ENCODE results near the gene LZIC. TPM values are rescaled to one million over a fixed set of nuclear protein-coding genes. Genes with fewer than 3 reads are reported as not detected.

The LZIC gene
- polyA plus RNA-seq, 1 of the 3 experiments (the other 2 are of a cell fraction): 9.6 TPM

DNA sequence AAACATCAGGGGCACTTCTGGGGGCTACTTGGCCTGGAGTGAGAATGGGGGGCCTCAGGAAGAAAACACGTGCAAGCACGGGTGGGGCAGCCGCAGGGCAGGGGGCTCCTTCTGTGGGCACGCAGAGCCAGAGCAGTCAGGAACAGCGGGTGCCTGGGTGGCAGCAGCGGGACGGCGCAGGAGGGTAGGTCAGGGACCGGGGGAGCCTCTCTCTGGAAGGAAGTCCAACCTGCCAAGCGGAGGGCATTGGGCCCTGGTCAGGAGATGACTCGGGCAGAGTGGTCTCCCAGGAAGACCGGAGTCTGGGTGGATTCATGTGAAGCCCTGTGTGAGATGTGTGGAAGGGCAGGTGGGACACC is 60.3 kb downstream of the LZIC start:
- H3K36me3 ChIP-seq (replicated peaks in 1 of 2; ENCODE audit: control insufficient read depth in 1 of 2, insufficient read depth in 2 of 2, low read length in 1 of 2): peaks cover 0 to 4% of the 10 kb centered on the region in 2 experiments
- 96% methylated on average over 7 of the region's 12 CpGs for WGBS (ENCODE audit: low lambda C conversion rate)
- CTCF ChIA-PET: interaction anchor here (5.1 kb wide), 1 partner anchor 8 kb away, joined by 32 read pairs; no protein-coding TSS in a partner anchor
- H3K79me2 ChIP-seq (ENCODE audit: insufficient read depth): peaks cover 9% of the 10 kb centered on the region
- no peak overlapping the region for H3K27ac ChIP-seq (ENCODE audit: low read depth in 2 of 2, low read length in 1 of 2)
- no peaks in the 10 kb centered on the region for H3K9me3 ChIP-seq
- H3K4me1 ChIP-seq (ENCODE audit: control insufficient read depth in 1 of 2, insufficient read depth in 2 of 2, low read depth in 1 of 2, low read length in 1 of 2): peaks cover 4 to 5% of the 10 kb centered on the region in 2 experiments; a peak in 1 of 4 replicates
- H3K9me2 ChIP-seq: no peaks in the 10 kb centered on the region
- H4K20me1 ChIP-seq (ENCODE audit: insufficient read depth): peaks cover 3% of the 10 kb centered on the region; the same call in 1 of the 2 replicates
- DNase-seq: no peak
- H2AFZ ChIP-seq (ENCODE audit: low read depth): no peak overlapping the region
- H3K4me2 ChIP-seq: no peak overlapping the region
- no peak overlapping the region for H3K9ac ChIP-seq
- no peaks in the 10 kb centered on the region for H3F3A ChIP-seq (replicated peaks; ENCODE audit: insufficient read depth)
- TF ChIP-seq, protein P1, sequence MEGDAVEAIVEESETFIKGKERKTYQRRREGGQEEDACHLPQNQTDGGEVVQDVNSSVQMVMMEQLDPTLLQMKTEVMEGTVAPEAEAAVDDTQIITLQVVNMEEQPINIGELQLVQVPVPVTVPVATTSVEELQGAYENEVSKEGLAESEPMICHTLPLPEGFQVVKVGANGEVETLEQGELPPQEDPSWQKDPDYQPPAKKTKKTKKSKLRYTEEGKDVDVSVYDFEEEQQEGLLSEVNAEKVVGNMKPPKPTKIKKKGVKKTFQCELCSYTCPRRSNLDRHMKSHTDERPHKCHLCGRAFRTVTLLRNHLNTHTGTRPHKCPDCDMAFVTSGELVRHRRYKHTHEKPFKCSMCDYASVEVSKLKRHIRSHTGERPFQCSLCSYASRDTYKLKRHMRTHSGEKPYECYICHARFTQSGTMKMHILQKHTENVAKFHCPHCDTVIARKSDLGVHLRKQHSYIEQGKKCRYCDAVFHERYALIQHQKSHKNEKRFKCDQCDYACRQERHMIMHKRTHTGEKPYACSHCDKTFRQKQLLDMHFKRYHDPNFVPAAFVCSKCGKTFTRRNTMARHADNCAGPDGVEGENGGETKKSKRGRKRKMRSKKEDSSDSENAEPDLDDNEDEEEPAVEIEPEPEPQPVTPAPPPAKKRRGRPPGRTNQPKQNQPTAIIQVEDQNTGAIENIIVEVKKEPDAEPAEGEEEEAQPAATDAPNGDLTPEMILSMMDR (IDR thresholded peaks at IDR 0.05): no peak
- TF ChIP-seq MEF2A (IDR thresholded peaks at IDR 0.05; ENCODE audit: borderline replicate concordance, low read depth) (no peak), SIN3A (IDR thresholded peaks at IDR 0.05; ENCODE audit: borderline replicate concordance, low read depth, low read length) (no peak), TCF12 (IDR thresholded peaks at IDR 0.05) (no peak), PBX3 (IDR thresholded peaks at IDR 0.05) (no peak)
- no peak overlapping the region for H3K4me3 ChIP-seq (ENCODE audit: low read depth in 2 of 2, low read length in 1 of 2)
- POLR2A ChIA-PET: no interaction called here
- H3K27me3 ChIP-seq (ENCODE audit: insufficient read depth): no peaks in the 10 kb centered on the region

DNA sequence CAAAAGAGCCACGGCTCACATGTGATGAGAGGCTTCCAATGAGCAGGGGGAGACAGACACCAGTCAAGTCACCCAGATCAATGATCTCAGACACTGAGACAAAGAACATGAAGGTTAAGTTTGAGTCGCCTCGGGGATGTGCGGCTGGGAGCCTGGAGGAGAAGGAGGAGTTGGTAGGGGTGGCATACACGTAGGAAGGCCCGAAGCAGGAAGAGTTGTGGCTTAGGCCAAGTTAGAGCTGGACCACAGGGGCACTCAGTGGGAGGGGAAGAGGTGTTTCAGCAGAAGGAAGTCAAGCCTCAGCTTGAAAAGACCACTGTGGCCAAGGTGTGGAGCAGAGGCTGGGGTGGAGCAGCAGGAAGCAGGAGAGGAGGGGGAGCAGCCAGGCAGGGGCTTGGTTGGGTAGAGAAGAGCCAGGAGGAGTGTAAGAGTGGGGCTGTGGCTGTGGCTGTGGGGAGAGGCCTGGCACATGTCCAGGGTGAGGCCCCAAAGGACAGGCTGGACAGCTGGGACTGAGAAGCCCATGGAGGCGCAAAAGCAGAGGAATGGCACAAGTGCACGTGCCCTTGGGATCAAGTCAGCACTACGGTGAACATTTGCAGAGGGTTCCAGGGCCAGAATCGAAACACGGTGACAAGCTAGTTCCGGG is 60.8 kb downstream of the LZIC start:
- Histone ChIP-seq H3F3A (replicated peaks; ENCODE audit: insufficient read depth) (no peaks in the 10 kb centered on the region), H3K4me1 (ENCODE audit: control insufficient read depth in 1 of 2, insufficient read depth in 2 of 2, low read depth in 1 of 2, low read length in 1 of 2) (peaks cover 4 to 5% of the 10 kb centered on the region in 2 experiments; a peak in 1 of 4 replicates), H3K36me3 (replicated peaks in 1 of 2; ENCODE audit: control insufficient read depth in 1 of 2, insufficient read depth in 2 of 2, low read length in 1 of 2) (peaks cover 0 to 4% of the 10 kb centered on the region in 2 experiments), H3K9me3 (no peaks in the 10 kb centered on the region), H3K9me2 (no peaks in the 10 kb centered on the region), H3K79me2 (ENCODE audit: insufficient read depth) (peaks cover 9% of the 10 kb centered on the region; the same call in 1 of the 2 replicates), H4K20me1 (ENCODE audit: insufficient read depth) (peaks cover 3% of the 10 kb centered on the region; the same call in 1 of the 2 replicates), H3K27ac (ENCODE audit: low read depth in 2 of 2, low read length in 1 of 2) (peak overlapping the region in 1 of 2 experiments; percentile 28; a peak in 1 of 4 replicates), H3K9ac (no peak overlapping the region), H3K27me3 (ENCODE audit: insufficient read depth) (no peaks in the 10 kb centered on the region), H3K4me2 (peak overlapping the region; percentile 31; the same call in 1 of the 2 replicates), H3K4me3 (ENCODE audit: low read depth in 2 of 2, low read length in 1 of 2) (no peak overlapping the region), H2AFZ (ENCODE audit: low read depth) (no peak overlapping the region)
- DNase-seq: no peak
- TF ChIP-seq RCOR1 (IDR thresholded peaks at IDR 0.05; ENCODE audit: low read length) (no peak), EZH2phosphoT487 (IDR thresholded peaks at IDR 0.05; ENCODE audit: borderline replicate concordance, low read depth) (no peak), IRF3 (IDR thresholded peaks at IDR 0.05; ENCODE audit: low read depth, low read length) (no peak), USF1 (IDR thresholded peaks at IDR 0.05; ENCODE audit: borderline replicate concordance, low read depth) (no peak), RAD21 (IDR thresholded peaks at IDR 0.05; ENCODE audit: low read length) (no peak), EP300 (IDR thresholded peaks at IDR 0.05; ENCODE audit: borderline replicate concordance in 1 of 2, low read depth in 1 of 2, low read length in 1 of 2) (no peak), RXRA (IDR thresholded peaks at IDR 0.05; ENCODE audit: borderline replicate concordance, low read depth) (no peak), NRF1 (IDR thresholded peaks at IDR 0.05; ENCODE audit: low read depth, low read length) (no peak)
- TF ChIP-seq, protein P2, sequence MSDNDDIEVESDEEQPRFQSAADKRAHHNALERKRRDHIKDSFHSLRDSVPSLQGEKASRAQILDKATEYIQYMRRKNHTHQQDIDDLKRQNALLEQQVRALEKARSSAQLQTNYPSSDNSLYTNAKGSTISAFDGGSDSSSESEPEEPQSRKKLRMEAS (IDR thresholded peaks at IDR 0.05; ENCODE audit: low read depth): no peak
- 93% methylated on average over 12 of the region's 12 CpGs for WGBS (ENCODE audit: low lambda C conversion rate)
- CTCF ChIA-PET: interaction anchor here (5.1 kb wide), 1 partner anchor 8 kb away, joined by 32 read pairs; no protein-coding TSS in a partner anchor
- POLR2A ChIA-PET: no interaction called here

Measured in SK-N-SH (cell line).